Endothelial cell of umbilical vein (primary cell): ENCODE data around the gene CNBD2. TPM values are rescaled to one million over a fixed set of nuclear protein-coding genes. Genes with fewer than 3 reads are reported as not detected.

Experiments
- BruUV-seq: library from RNA; stranded (reverse); fragments of 400-500 nt; replicated peaks from 2 replicates; lab custom pipeline; 2021; lab: Mats Ljungman, UMichigan
- CTCF ChIA-PET: fragments of 300-600, 350-600 bp; sonication (Branson Sonifier 250); formaldehyde crosslinking; loops from one replicate; lab custom pipeline; 2021; ENCODE audit warnings: antibody characterized with exemption, inconsistent platforms; lab: Charles Lee
- POLR2A ChIA-PET: fragments of 300-600, 350-600 bp; sonication (Branson Sonifier 250); formaldehyde crosslinking; loops from one replicate; lab custom pipeline; 2021; ENCODE audit warnings: antibody characterized with exemption, inconsistent platforms; lab: Charles Lee
- DNase-seq: peaks from one replicate; pipeline ENCODE4 v3.0.0-alpha.2; 2011; ENCODE audit warnings: low read depth, low spot score
- FAIRE-seq: peaks from 2 replicates; lab custom pipeline; 2011; peaks lifted over from hg19 to GRCh38; lab: Jason Lieb, UNC
- H2AFZ ChIP-seq: 2 replicates; pipeline ENCODE4 v1.6.0; 2012; ENCODE audit warnings: low read depth, low read length, control low read depth, inconsistent platforms
- H3K27ac ChIP-seq: 2 replicates; pipeline ENCODE4 v1.5.1; 2011; ENCODE audit warnings: low read depth, mild to moderate bottlenecking, control low read depth, low read length, moderate library complexity; ENCODE audit not compliant: insufficient read depth
- H3K27me3 ChIP-seq, 2 experiments: 2 replicates each; pipeline versions ENCODE4 v1.6.0 to v1.6.1; 2011; ENCODE audit warnings: low read length in 2 of 2, mixed read lengths in 1 of 2; ENCODE audit not compliant: control insufficient read depth in 2 of 2, insufficient read depth in 2 of 2
- H3K36me3 ChIP-seq, 2 experiments: 2 replicates in 1 of 2; 3 replicates in 1 of 2; pipeline ENCODE4 v1.5.1; 2011; ENCODE audit warnings: low read length in 2 of 2, mild to moderate bottlenecking in 1 of 2, moderate library complexity in 1 of 2; ENCODE audit not compliant: control insufficient read depth in 2 of 2, insufficient read depth in 2 of 2; ENCODE audit errors: extremely low read depth in 1 of 2
- H3K4me1 ChIP-seq: 3 replicates; pipeline ENCODE4 v1.5.1; 2011; ENCODE audit warnings: mild to moderate bottlenecking, low read length; ENCODE audit not compliant: control insufficient read depth, insufficient read depth; ENCODE audit errors: extremely low read depth
- H3K4me2 ChIP-seq: 2 replicates; pipeline ENCODE4 v1.6.1; 2011; ENCODE audit warnings: low read length, control low read depth, mixed read lengths; ENCODE audit not compliant: insufficient read depth
- H3K4me3 ChIP-seq, 3 experiments: fragments of 200-600 bp in 1 of 3; sonication (generic), shearing (Covaris generic) in 1 of 3; replicated peaks in 1 of 3; 2 replicates each; pipeline ENCODE4 v1.5.1; 2011 to 2016; ENCODE audit warnings: control low read depth in 3 of 3, low read length in 3 of 3, mild to moderate bottlenecking in 2 of 3, inconsistent platforms in 1 of 3, low read depth in 1 of 3, moderate library complexity in 1 of 3; ENCODE audit not compliant: insufficient read depth in 1 of 3
- H3K79me2 ChIP-seq: 2 replicates; pipeline ENCODE4 v1.6.0; 2012; ENCODE audit warnings: low read length, inconsistent platforms; ENCODE audit not compliant: control insufficient read depth, insufficient read depth
- H3K9ac ChIP-seq: replicated peaks from 2 replicates; pipeline ENCODE3; 2011; ENCODE audit warnings: low read length, control low read depth; ENCODE audit not compliant: insufficient read depth; ENCODE audit errors: extremely low read depth
- H3K9me1 ChIP-seq: replicated peaks from 3 replicates; pipeline ENCODE4 v1.6.0; 2011; ENCODE audit warnings: mild to moderate bottlenecking, low read length; ENCODE audit not compliant: control insufficient read depth, insufficient read depth; ENCODE audit errors: extremely low read depth
- H3K9me3 ChIP-seq: replicated peaks from 2 replicates; pipeline ENCODE4 v1.5.1; 2012; ENCODE audit warnings: low read length, inconsistent platforms; ENCODE audit not compliant: control insufficient read depth, insufficient read depth
- H4K20me1 ChIP-seq: replicated peaks from 2 replicates; pipeline ENCODE3; 2011; ENCODE audit warnings: mild to moderate bottlenecking, low read length; ENCODE audit not compliant: control insufficient read depth, insufficient read depth; ENCODE audit errors: extremely low read depth
- EZH2 ChIP-seq: IDR thresholded peaks from 2 replicates; pipeline ENCODE4 v1.6.1; 2012; ENCODE audit warnings: borderline replicate concordance, low read depth, mild to moderate bottlenecking, moderate library complexity, low read length, inconsistent platforms; ENCODE audit not compliant: severe bottlenecking
- FOS ChIP-seq: IDR thresholded peaks from 2 replicates; pipeline ENCODE4 v1.6.1; 2011; ENCODE audit warnings: mild to moderate bottlenecking, low read length, moderate library complexity, borderline replicate concordance; ENCODE audit not compliant: insufficient read depth
- GATA2 ChIP-seq: IDR thresholded peaks from 2 replicates; pipeline ENCODE4 v1.7.0; 2011; ENCODE audit warnings: low read depth, mild to moderate bottlenecking, moderate library complexity, mixed read lengths, low read length; ENCODE audit not compliant: insufficient read length, insufficient read depth
- JUN ChIP-seq: IDR thresholded peaks from 2 replicates; pipeline ENCODE4 v1.6.1; 2011; ENCODE audit warnings: borderline replicate concordance, low read depth; ENCODE audit not compliant: insufficient read length, insufficient read depth
- MYC ChIP-seq: IDR thresholded peaks from one replicate; pipeline ENCODE4 v1.6.1; 2011; ENCODE audit warnings: mild to moderate bottlenecking, low read depth, low read length
- POLR2A ChIP-seq: IDR thresholded peaks from 2 replicates; pipeline ENCODE4 v1.6.1; 2012; ENCODE audit warnings: low read depth, mild to moderate bottlenecking, control low read depth, low read length
- POLR2AphosphoS5 ChIP-seq: IDR thresholded peaks from 2 replicates; pipeline ENCODE4 v1.6.1; 2012; ENCODE audit warnings: low read depth, mild to moderate bottlenecking, control low read depth, low read length, moderate library complexity; ENCODE audit not compliant: insufficient read depth
- dilution Hi-C: fragments of 300-500 bp; cut with MboI; formaldehyde crosslinking; loops from one replicate; pipeline ENCODE4 v1.15.0; 2019; ENCODE audit warnings: low sequenced_read_pairs; ENCODE audit not compliant: extremely low pct_ligation_motif_present
- intact Hi-C: fragments of 100-400 bp; cut with micrococcal nuclease; formaldehyde crosslinking; loops from one replicate; pipeline ENCODE4 v1.10.0; 2022
- polyA plus RNA-seq, 4 experiments: library from polyadenylated mRNA; depleted of rRNA in 3 of 4; stranded (reverse) in 3 of 4; unstranded in 1 of 4; fragments of >200 nt; gene quantifications; 2 replicates each; pipeline versions ENCODE4 v1.2.1 to v1.2.3, GENCODE V29; 2011 to 2012; ENCODE audit warnings: missing spikeins in 1 of 4
- total RNA-seq: library from RNA; stranded (reverse); gene quantifications from 2 replicates; pipeline ENCODE4 v1.2.3, GENCODE V29; 2021
- TF ChIP-seq, protein P1 (sequence below): IDR thresholded peaks from 2 replicates; pipeline ENCODE4 v1.6.1; 2011; ENCODE audit not compliant: insufficient read depth, insufficient read length
- TF ChIP-seq, protein P2 (sequence below), 2 donors: IDR thresholded peaks; 1 replicate in 1 of 2; 2 replicates in 1 of 2; pipeline ENCODE4 v1.5.1; 2011; ENCODE audit warnings: low read length in 2 of 2, mild to moderate bottlenecking in 2 of 2, moderate library complexity in 2 of 2, control low read depth in 1 of 2, inconsistent platforms in 1 of 2, low read depth in 1 of 2; ENCODE audit not compliant: insufficient read depth in 1 of 2; ENCODE audit errors: extremely low read depth in 1 of 2

The CNBD2 gene
- total and polyA plus RNA-seq, 2 donors (not counting 3 experiments of a cell fraction or from before 2014, with no cell fraction given) = 4.9 to 7.5 TPM

DNA sequence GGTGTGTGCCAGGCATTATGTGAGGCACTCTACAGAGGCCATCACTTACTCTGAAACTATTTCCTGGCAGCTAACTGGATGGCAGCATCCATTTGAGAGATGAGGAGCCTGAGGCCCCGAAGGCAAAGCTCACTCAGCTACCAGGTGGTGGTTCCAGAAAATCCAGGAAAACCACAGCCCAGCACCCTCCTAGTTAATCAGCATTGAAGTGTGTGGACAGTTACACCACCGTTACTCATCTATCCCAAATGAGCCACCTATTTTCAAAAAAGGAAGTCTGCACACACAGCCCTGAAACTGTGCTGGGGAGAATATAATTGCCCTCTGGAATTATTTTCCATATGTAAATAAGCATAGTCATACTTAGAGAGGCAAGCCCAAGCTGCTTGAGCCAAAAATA is 67.4 kb downstream of the CNBD2 start:
- Histone ChIP-seq H3K4me3 (no peak overlapping the region), H3K36me3 (no peaks in the 10 kb centered on the region), H2AFZ (no peak overlapping the region), H3K9me3 (no peaks in the 10 kb centered on the region), H3K79me2 (no peaks in the 10 kb centered on the region), H3K4me2 (no peak overlapping the region), H3K4me1 (no peaks in the 10 kb centered on the region), H3K27ac (no peak overlapping the region), H4K20me1 (no peaks in the 10 kb centered on the region), H3K9me1 (no peaks in the 10 kb centered on the region), H3K9ac (no peak overlapping the region), H3K27me3 (peaks cover 4% of the 10 kb centered on the region in 2 experiments)
- CTCF ChIA-PET = interaction anchor here (1.5 kb wide), 1 partner anchor 167 kb away, joined by 3 read pairs; no protein-coding TSS in a partner anchor
- TF ChIP-seq, protein P1, sequence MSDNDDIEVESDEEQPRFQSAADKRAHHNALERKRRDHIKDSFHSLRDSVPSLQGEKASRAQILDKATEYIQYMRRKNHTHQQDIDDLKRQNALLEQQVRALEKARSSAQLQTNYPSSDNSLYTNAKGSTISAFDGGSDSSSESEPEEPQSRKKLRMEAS = no peak
- TF ChIP-seq EZH2 = no peak
- TF ChIP-seq, protein P2, sequence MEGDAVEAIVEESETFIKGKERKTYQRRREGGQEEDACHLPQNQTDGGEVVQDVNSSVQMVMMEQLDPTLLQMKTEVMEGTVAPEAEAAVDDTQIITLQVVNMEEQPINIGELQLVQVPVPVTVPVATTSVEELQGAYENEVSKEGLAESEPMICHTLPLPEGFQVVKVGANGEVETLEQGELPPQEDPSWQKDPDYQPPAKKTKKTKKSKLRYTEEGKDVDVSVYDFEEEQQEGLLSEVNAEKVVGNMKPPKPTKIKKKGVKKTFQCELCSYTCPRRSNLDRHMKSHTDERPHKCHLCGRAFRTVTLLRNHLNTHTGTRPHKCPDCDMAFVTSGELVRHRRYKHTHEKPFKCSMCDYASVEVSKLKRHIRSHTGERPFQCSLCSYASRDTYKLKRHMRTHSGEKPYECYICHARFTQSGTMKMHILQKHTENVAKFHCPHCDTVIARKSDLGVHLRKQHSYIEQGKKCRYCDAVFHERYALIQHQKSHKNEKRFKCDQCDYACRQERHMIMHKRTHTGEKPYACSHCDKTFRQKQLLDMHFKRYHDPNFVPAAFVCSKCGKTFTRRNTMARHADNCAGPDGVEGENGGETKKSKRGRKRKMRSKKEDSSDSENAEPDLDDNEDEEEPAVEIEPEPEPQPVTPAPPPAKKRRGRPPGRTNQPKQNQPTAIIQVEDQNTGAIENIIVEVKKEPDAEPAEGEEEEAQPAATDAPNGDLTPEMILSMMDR (IDR thresholded peaks at IDR 0.05; ENCODE audit: extremely low read depth in 1 of 2, insufficient read depth in 1 of 2, low read depth in 1 of 2, low read length in 2 of 2) = no peak
- no peak for TF ChIP-seq FOS
- TF ChIP-seq MYC = no peak
- TF ChIP-seq POLR2AphosphoS5 = no peak
- TF ChIP-seq GATA2 = no peak
- TF ChIP-seq POLR2A = no peak
- TF ChIP-seq JUN = no peak
- intact Hi-C loops (no loop called here), dilution Hi-C loops (no loop called here)
- FAIRE-seq = no peak
- DNase-seq = no peak
- POLR2A ChIA-PET = no interaction called here
- no TSS peak for BruUV-seq
